HCT116 (cell line): ENCODE data around the gene ZNF837. TPM values are rescaled to one million over a fixed set of nuclear protein-coding genes. Genes with fewer than 3 reads are reported as not detected.
A peak's percentile ranks its signal among the peaks of the same experiment; 100 is the strongest.

Experiments used
- CBX3 ChIP-seq: IDR thresholded peaks from 2 replicates; pipeline ENCODE4 v1.6.1; 2012; ENCODE audit warnings: low read depth
- CEBPB ChIP-seq: IDR thresholded peaks from 2 replicates; pipeline ENCODE4 v1.6.1; 2012; ENCODE audit warnings: low read depth
- ELF1 ChIP-seq: IDR thresholded peaks from 2 replicates; pipeline ENCODE4 v1.6.1; 2012; ENCODE audit warnings: low read depth, borderline replicate concordance
- EZH2 ChIP-seq: fragments of 200-600 bp; sonication (generic); IDR thresholded peaks from 2 replicates; pipeline ENCODE4 v1.6.1; 2017; ENCODE audit warnings: antibody characterized with exemption, mixed run types
- MAX ChIP-seq: IDR thresholded peaks from 2 replicates; pipeline ENCODE4 v1.6.1; 2012
- REST ChIP-seq: IDR thresholded peaks from 2 replicates; pipeline ENCODE4 v1.6.1; 2012; ENCODE audit warnings: low read depth
- TCF7L2 ChIP-seq: IDR thresholded peaks from 2 replicates; pipeline ENCODE4 v1.7.0; 2011; ENCODE audit warnings: borderline replicate concordance, inconsistent platforms; ENCODE audit not compliant: insufficient read depth, insufficient read length; ENCODE audit errors: extremely low read depth
- YY1 ChIP-seq: IDR thresholded peaks from 2 replicates; pipeline ENCODE4 v1.6.1; 2011; ENCODE audit warnings: low read length, low read depth, moderate library complexity, mild to moderate bottlenecking; ENCODE audit not compliant: insufficient replicate concordance; ENCODE audit errors: extremely low read depth
- ZFX ChIP-seq: fragments of 450-650 bp; IDR thresholded peaks from 2 replicates; pipeline ENCODE4 v1.6.1; 2017
- total RNA-seq: library from RNA; stranded (reverse); gene quantifications from one replicate; pipeline ENCODE4 v1.2.1, GENCODE V29; 2021; ENCODE audit not compliant: unreplicated experiment

Gene ZNF837
- total RNA-seq, 1 experiment from 2014 or later = 3.2 TPM

- TF ChIP-seq EZH2 (no peak), CBX3 (no peak), CEBPB (no peak), REST (no peak), ELF1 (no peak), TCF7L2 (no peak), YY1 (peak; percentile 48), ZFX (no peak), MAX (peak; percentile 67)
Measured at GRCh38 chr19:58400916-58401839, 20.3 kb upstream of the ZNF837 start (continued).
